Spinal cord (tissue), 10 donors: ENCODE measurements around the gene PARVA. TPM values are rescaled to one million over a fixed set of nuclear protein-coding genes. Genes with fewer than 3 reads are reported as not detected.

ENCODE experiments used
- DNase-seq, 6 donors: peaks; one replicate each; pipeline versions ENCODE4 v3.0.0 to v3.0.0-alpha.2; 2013 to 2015; ENCODE audit warnings: low spot score in 6 of 6, low read depth in 4 of 6
- H3K27ac ChIP-seq: one replicate; pipeline ENCODE4 v1.5.1; 2013; ENCODE audit warnings: low read depth, low read length, control low read depth
- H3K27me3 ChIP-seq: one replicate; pipeline ENCODE4 v1.6.1; 2013; ENCODE audit warnings: low read length; ENCODE audit not compliant: control insufficient read depth, insufficient read depth
- H3K36me3 ChIP-seq: one replicate; pipeline ENCODE4 v1.6.1; 2013; ENCODE audit warnings: low read length; ENCODE audit not compliant: control insufficient read depth, insufficient read depth
- H3K4me1 ChIP-seq: one replicate; pipeline ENCODE4 v1.6.1; 2013; ENCODE audit warnings: low read length; ENCODE audit not compliant: control insufficient read depth, insufficient read depth
- H3K4me3 ChIP-seq: one replicate; pipeline ENCODE4 v1.5.1; 2013; ENCODE audit warnings: low read depth, low read length, control low read depth
- H3K9me3 ChIP-seq: one replicate; pipeline ENCODE4 v1.6.1; 2013; ENCODE audit warnings: low read length; ENCODE audit not compliant: control insufficient read depth, insufficient read depth
- WGBS: methylation state at CpG from one replicate; pipeline ENCODE4 v1.1.5; 2013; ENCODE audit warnings: missing lambda C conversion rate; ENCODE audit not compliant: insufficient coverage; 5-methylcytosine and 5-hydroxymethylcytosine counted together
- polyA plus RNA-seq, 2 donors: library from polyadenylated mRNA; unstranded; fragments of 120-200 nt; gene quantifications; one replicate each; pipeline ENCODE4 v1.2.1, GENCODE V29; 2013; ENCODE audit not compliant: insufficient read length in 2 of 2
- total RNA-seq, 2 donors: library from RNA; depleted of rRNA in 1 of 2; stranded (reverse); fragments of 120-200 nt in 1 of 2; fragments of >200 nt in 1 of 2; gene quantifications; one replicate each; pipeline versions ENCODE4 v1.2.3 to v1.2.4, GENCODE V29; 2013 to 2014
- donor health status: healthy.

The PARVA gene
- total and polyA plus RNA-seq, 4 donors = 19.1 to 36.3 (median 33.3) TPM

- Histone ChIP-seq H3K9me3 (no peaks in the 10 kb centered on the region), H3K27ac (no peak overlapping the region), H3K4me1 (peaks cover 20% of the 10 kb centered on the region), H3K4me3 (no peak overlapping the region), H3K36me3 (no peaks in the 10 kb centered on the region), H3K27me3 (no peaks in the 10 kb centered on the region)
- 32% methylated on average over 4 of the region's 4 CpGs for WGBS
- DNase-seq = peak in 2 of 6 donors; percentile 55 to 74
Observed at GRCh38 chr11:12460466-12460865, 83.1 kb downstream of the PARVA start.

- Histone ChIP-seq H3K4me3 (no peak overlapping the region), H3K27me3 (no peaks in the 10 kb centered on the region), H3K9me3 (no peaks in the 10 kb centered on the region), H3K27ac (no peak overlapping the region), H3K4me1 (peaks cover 20% of the 10 kb centered on the region), H3K36me3 (no peaks in the 10 kb centered on the region)
- DNase-seq = peak in 2 of 6 donors; percentile 34 to 73
- WGBS = 27% methylated on average over 2 of the region's 5 CpGs
Observed at GRCh38 chr11:12461516-12461915, 84.1 kb downstream of the PARVA start.

GRCh38 chr11:12464303-12464702, 86.9 kb downstream of the PARVA start:
- peaks cover 5% of the 10 kb centered on the region for H3K4me1 ChIP-seq
- H3K27ac ChIP-seq = no peak overlapping the region
- 100% methylated on average over 1 of the region's 2 CpGs for WGBS
- H3K36me3 ChIP-seq = no peaks in the 10 kb centered on the region
- no peak overlapping the region for H3K4me3 ChIP-seq
- no peak for DNase-seq
- no peaks in the 10 kb centered on the region for H3K9me3 ChIP-seq
- no peaks in the 10 kb centered on the region for H3K27me3 ChIP-seq

DNA sequence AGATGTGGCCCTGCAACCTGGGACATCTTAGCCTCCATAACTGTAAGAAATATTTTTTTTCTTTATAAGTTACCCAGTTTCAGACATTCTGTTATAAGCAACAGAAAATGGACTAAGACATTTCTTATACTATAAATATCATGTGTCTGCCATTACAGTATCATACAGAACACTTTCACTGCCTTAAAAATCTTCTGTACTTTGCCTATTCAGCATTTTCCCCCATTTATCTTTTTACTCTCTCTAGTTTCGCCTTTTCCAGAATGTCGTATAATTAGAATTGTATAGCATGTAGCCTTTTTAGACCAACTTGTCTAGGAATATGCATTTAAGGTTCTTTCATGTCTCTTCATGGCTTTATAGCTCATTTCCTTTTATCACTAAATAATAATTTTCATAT, 88.0 kb downstream of the PARVA start:
- Histone ChIP-seq H3K36me3 (no peaks in the 10 kb centered on the region), H3K4me3 (no peak overlapping the region), H3K4me1 (peaks cover 5% of the 10 kb centered on the region), H3K27me3 (no peaks in the 10 kb centered on the region), H3K9me3 (no peaks in the 10 kb centered on the region), H3K27ac (no peak overlapping the region)
- no CpG with 5 or more reads among the region's 2 CpGs for WGBS
- no peak for DNase-seq

DNA sequence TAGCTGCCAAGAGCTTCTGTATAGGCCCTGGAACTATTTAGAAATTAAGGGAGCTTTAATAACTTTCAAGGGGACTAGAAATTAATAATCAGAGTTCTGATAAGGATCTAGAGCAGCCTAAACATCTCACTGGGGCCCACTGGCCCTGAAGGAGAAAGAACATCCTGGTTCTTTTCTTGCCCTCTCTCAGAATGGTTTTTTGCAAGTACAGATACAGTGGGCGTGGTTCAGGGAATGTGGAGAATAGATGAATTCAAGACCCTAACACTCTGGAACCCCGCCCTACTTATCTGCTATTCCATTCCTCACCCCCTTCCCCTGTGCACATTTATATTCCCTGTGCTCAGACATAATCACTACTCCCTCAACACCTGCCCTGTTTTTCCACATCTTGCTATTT, 90.2 kb downstream of the PARVA start:
- Histone ChIP-seq H3K4me3 (no peak overlapping the region), H3K9me3 (no peaks in the 10 kb centered on the region), H3K4me1 (peaks cover under 1% of the 10 kb centered on the region), H3K36me3 (no peaks in the 10 kb centered on the region), H3K27ac (no peak overlapping the region), H3K27me3 (no peaks in the 10 kb centered on the region)
- no CpG with 5 or more reads among the region's 2 CpGs for WGBS
- no peak for DNase-seq

GRCh38 chr11:12469451-12469850, 92.1 kb downstream of the PARVA start:
- 45% methylated on average over 1 of the region's 3 CpGs for WGBS
- Histone ChIP-seq H3K4me1 (peaks cover 7% of the 10 kb centered on the region), H3K27ac (no peak overlapping the region), H3K4me3 (no peak overlapping the region), H3K9me3 (no peaks in the 10 kb centered on the region), H3K36me3 (no peaks in the 10 kb centered on the region), H3K27me3 (no peaks in the 10 kb centered on the region)
- peak in 2 of 6 donors; percentile 20 to 42 for DNase-seq

DNA sequence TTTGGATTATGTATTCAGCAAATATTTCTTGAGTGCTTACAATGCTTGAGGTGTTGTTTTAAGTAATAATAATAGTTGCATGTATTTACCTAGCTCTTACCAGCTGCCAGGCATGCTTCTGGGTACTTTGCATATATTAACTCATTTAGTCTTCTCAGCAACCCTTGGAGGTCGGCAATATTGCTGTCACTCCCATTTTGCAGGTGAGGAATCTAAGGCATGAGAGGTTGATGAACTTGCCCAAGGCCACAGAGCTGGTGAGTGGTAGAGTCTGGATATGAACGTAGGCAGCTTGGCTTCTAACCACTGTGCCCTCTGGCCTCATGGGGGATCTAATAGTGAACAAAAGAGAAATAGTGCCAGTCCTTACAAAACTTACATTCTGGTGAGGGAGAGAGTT, 92.9 kb downstream of the PARVA start:
- Histone ChIP-seq H3K27me3 (no peaks in the 10 kb centered on the region), H3K4me1 (peaks cover 7% of the 10 kb centered on the region), H3K36me3 (no peaks in the 10 kb centered on the region), H3K4me3 (no peak overlapping the region), H3K9me3 (no peaks in the 10 kb centered on the region), H3K27ac (no peak overlapping the region)
- DNase-seq = no peak
- no CpG with 5 or more reads among the region's 2 CpGs for WGBS

GRCh38 chr11:12472401-12473005, 95.1 kb downstream of the PARVA start:
- peak in 2 of 6 donors; percentile 49 to 55 for DNase-seq
- peaks cover 7% of the 10 kb centered on the region for H3K4me1 ChIP-seq
- no peaks in the 10 kb centered on the region for H3K9me3 ChIP-seq
- peaks cover 5% of the 10 kb centered on the region for H3K36me3 ChIP-seq
- H3K27me3 ChIP-seq = no peaks in the 10 kb centered on the region
- no peak overlapping the region for H3K4me3 ChIP-seq
- WGBS = 47% methylated on average over 2 of the region's 7 CpGs
- peak overlapping the region; percentile 11 for H3K27ac ChIP-seq

- Histone ChIP-seq H3K27ac (no peak overlapping the region), H3K27me3 (no peaks in the 10 kb centered on the region), H3K4me1 (peaks cover 7% of the 10 kb centered on the region), H3K36me3 (peaks cover 5% of the 10 kb centered on the region), H3K4me3 (no peak overlapping the region), H3K9me3 (no peaks in the 10 kb centered on the region)
- DNase-seq = peak in 1 of 6 donors; percentile 17
- WGBS = 67% methylated on average over 7 of the region's 9 CpGs
Observed at GRCh38 chr11:12473381-12473780, 96.0 kb downstream of the PARVA start.

GRCh38 chr11:12474871-12475270, 97.5 kb downstream of the PARVA start:
- WGBS = 88% methylated on average over 6 of the region's 7 CpGs
- H3K9me3 ChIP-seq = no peaks in the 10 kb centered on the region
- no peak overlapping the region for H3K27ac ChIP-seq
- peaks cover 5% of the 10 kb centered on the region for H3K36me3 ChIP-seq
- H3K4me3 ChIP-seq = no peak overlapping the region
- DNase-seq = no peak
- H3K27me3 ChIP-seq = no peaks in the 10 kb centered on the region
- H3K4me1 ChIP-seq = peaks cover 7% of the 10 kb centered on the region
